OCI-LY1 (cell line): Measurements from ENCODE around the gene BAG2.

Experiments used
- H2AFZ ChIP-seq: fragments of 200-600 bp; sonication (generic), shearing (Covaris generic); 2 replicates; pipeline ENCODE4 v1.6.0; 2014; ENCODE audit warnings: antibody characterized with exemption, mild to moderate bottlenecking, low read length
- H3F3A ChIP-seq: fragments of 200-600 bp; sonication (generic), shearing (Covaris generic); 2 replicates; pipeline ENCODE4 v1.6.0; 2014; ENCODE audit warnings: mild to moderate bottlenecking, antibody characterized with exemption, low read length, moderate library complexity; ENCODE audit not compliant: insufficient read depth
- H3K27ac ChIP-seq: fragments of 200-600 bp; sonication (generic); 2 replicates; pipeline ENCODE4 v1.5.1; 2014; ENCODE audit warnings: low read length, mixed run types, mild to moderate bottlenecking, low read depth; ENCODE audit not compliant: poor library complexity, severe bottlenecking
- H3K27me3 ChIP-seq: fragments of 200-600 bp; sonication (generic); 2 replicates; pipeline ENCODE4 v1.6.0; 2014; ENCODE audit warnings: antibody characterized with exemption, mild to moderate bottlenecking, low read length, moderate library complexity; ENCODE audit not compliant: insufficient read depth
- H3K36me3 ChIP-seq: fragments of 200-600 bp; sonication (generic); 2 replicates; pipeline ENCODE4 v1.6.1; 2014; ENCODE audit warnings: mild to moderate bottlenecking, antibody characterized with exemption, low read length, moderate library complexity, mixed read lengths; ENCODE audit not compliant: insufficient read depth
- H3K4me1 ChIP-seq: fragments of 200-600 bp; sonication (generic); 2 replicates; pipeline ENCODE4 v1.5.1; 2014; ENCODE audit warnings: mild to moderate bottlenecking, low read length, moderate library complexity; ENCODE audit not compliant: insufficient read depth, severe bottlenecking
- H3K4me2 ChIP-seq: fragments of 200-600 bp; sonication (generic), shearing (Covaris generic); 2 replicates; pipeline ENCODE4 v1.6.1; 2014; ENCODE audit warnings: low read length
- H3K4me3 ChIP-seq: fragments of 200-600 bp; sonication (generic); 2 replicates; pipeline ENCODE4 v1.5.1; 2014; ENCODE audit warnings: low read length, low read depth, mild to moderate bottlenecking, mixed read lengths; ENCODE audit not compliant: poor library complexity, severe bottlenecking
- H3K79me2 ChIP-seq: fragments of 200-600 bp; shearing (Covaris generic); 2 replicates; pipeline ENCODE4 v1.6.1; 2016; ENCODE audit warnings: mixed run types, low read length, mixed read lengths; ENCODE audit not compliant: insufficient read depth
- H3K9ac ChIP-seq: fragments of 200-600 bp; sonication (generic), shearing (Covaris generic); 2 replicates; pipeline ENCODE4 v1.6.1; 2014; ENCODE audit warnings: mild to moderate bottlenecking, low read length, mixed read lengths
- H3K9me2 ChIP-seq: fragments of 200-600 bp; sonication (generic), shearing (Covaris generic); 2 replicates; pipeline ENCODE4 v1.6.1; 2014; ENCODE audit warnings: low read depth, mild to moderate bottlenecking, low read length, mixed read lengths
- H3K9me3 ChIP-seq: fragments of 200-600 bp; shearing (Covaris generic); 2 replicates; pipeline ENCODE4 v1.6.1; 2014; ENCODE audit warnings: low read length, mixed read lengths
- H4K20me1 ChIP-seq: fragments of 200-600 bp; sonication (generic), shearing (Covaris generic); 2 replicates; pipeline ENCODE4 v1.6.0; 2016; ENCODE audit warnings: mild to moderate bottlenecking, low read length; ENCODE audit not compliant: insufficient read depth
- EZH2 ChIP-seq: fragments of 200-600 bp; sonication (generic), shearing (Covaris generic); IDR thresholded peaks from 2 replicates; pipeline ENCODE4 v1.8.0; 2017; ENCODE audit warnings: borderline replicate concordance, mixed run types, mild to moderate bottlenecking, antibody characterized with exemption, low read length, moderate library complexity, mixed read lengths
- TF ChIP-seq, protein P1 (sequence below): fragments of 200-600 bp; sonication (generic), shearing (Covaris generic); IDR thresholded peaks from 2 replicates; pipeline ENCODE4 v1.5.1; 2017; ENCODE audit warnings: mild to moderate bottlenecking, antibody characterized with exemption, low read length, moderate library complexity, mixed read lengths

Gene BAG2

DNA sequence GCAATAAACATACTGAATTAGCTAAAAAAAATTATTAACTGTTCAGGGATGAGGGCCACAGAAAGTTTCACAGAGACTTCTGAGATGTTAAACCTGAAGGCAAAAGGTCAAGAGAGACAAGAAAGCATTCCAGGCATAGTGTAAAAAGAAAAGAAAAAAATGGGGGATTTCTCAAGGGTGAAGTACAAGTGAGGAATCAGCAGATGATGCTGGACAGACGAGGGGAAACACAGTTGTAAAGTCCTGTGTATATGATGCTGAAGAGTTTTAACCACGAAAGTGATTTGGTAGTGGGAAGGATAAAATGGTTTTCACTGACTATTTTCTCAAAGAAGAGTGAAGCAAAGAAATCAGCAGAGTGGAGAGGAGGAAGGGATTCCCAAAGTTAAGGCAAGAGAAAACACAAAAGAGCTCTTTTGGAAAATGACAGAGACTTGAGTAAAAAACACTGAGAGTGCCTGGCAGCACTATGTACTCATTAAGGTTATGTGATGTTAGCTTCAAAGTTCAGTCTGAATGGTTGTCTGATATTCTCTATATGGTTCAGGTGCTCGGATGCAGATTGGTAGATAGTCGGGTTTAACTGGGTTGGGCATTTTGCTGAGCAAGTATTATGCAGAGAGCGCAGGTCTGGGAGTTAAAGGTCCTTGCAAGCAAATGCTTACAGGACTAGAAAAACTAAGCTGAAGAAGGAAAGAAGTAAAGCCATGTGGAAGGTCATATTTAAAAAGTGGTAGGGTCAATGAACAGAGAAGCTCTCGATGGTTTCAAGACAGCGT lies 33.6 kb downstream of the BAG2 start:
- H3K9me3 ChIP-seq: no peaks in the 10 kb centered on the region
- H3K9ac ChIP-seq: no peak overlapping the region
- no peak overlapping the region for H3K27ac ChIP-seq
- no peak overlapping the region for H3K4me2 ChIP-seq
- H3F3A ChIP-seq: no peaks in the 10 kb centered on the region
- H2AFZ ChIP-seq: no peak overlapping the region
- H3K4me1 ChIP-seq: no peaks in the 10 kb centered on the region
- H3K79me2 ChIP-seq: no peaks in the 10 kb centered on the region
- H3K27me3 ChIP-seq: no peaks in the 10 kb centered on the region
- H3K4me3 ChIP-seq: no peak overlapping the region
- H3K36me3 ChIP-seq: no peaks in the 10 kb centered on the region
- H4K20me1 ChIP-seq: no peaks in the 10 kb centered on the region
- H3K9me2 ChIP-seq: no peaks in the 10 kb centered on the region
- TF ChIP-seq, protein P1, sequence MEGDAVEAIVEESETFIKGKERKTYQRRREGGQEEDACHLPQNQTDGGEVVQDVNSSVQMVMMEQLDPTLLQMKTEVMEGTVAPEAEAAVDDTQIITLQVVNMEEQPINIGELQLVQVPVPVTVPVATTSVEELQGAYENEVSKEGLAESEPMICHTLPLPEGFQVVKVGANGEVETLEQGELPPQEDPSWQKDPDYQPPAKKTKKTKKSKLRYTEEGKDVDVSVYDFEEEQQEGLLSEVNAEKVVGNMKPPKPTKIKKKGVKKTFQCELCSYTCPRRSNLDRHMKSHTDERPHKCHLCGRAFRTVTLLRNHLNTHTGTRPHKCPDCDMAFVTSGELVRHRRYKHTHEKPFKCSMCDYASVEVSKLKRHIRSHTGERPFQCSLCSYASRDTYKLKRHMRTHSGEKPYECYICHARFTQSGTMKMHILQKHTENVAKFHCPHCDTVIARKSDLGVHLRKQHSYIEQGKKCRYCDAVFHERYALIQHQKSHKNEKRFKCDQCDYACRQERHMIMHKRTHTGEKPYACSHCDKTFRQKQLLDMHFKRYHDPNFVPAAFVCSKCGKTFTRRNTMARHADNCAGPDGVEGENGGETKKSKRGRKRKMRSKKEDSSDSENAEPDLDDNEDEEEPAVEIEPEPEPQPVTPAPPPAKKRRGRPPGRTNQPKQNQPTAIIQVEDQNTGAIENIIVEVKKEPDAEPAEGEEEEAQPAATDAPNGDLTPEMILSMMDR: no peak
- no peak for TF ChIP-seq EZH2

DNA sequence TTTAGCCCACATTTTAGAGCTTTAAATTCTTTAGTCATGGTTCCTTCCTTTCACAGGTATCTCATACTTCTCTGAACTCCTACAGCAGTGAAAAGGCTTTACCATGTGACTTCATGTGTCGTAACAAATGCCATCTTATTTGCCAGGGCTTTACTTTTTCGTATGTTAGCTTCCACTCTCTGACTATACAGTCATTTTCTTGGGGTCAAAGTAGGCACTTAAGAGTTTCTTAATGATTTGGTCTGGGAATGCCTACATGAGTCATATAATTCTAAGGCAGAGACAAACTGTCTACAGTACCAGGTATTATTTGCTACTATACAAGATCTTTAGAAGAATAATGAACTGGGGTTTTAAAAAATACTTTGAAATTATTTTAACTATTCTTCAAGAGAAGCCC lies 35.0 kb downstream of the BAG2 start:
- H3F3A ChIP-seq: no peaks in the 10 kb centered on the region
- H3K9ac ChIP-seq: no peak overlapping the region
- H4K20me1 ChIP-seq: no peaks in the 10 kb centered on the region
- H3K9me3 ChIP-seq: no peaks in the 10 kb centered on the region
- H3K36me3 ChIP-seq: no peaks in the 10 kb centered on the region
- no peaks in the 10 kb centered on the region for H3K9me2 ChIP-seq
- no peak overlapping the region for H3K27ac ChIP-seq
- H3K4me3 ChIP-seq: no peak overlapping the region
- no peak overlapping the region for H3K4me2 ChIP-seq
- no peaks in the 10 kb centered on the region for H3K27me3 ChIP-seq
- TF ChIP-seq, protein P1: no peak
- TF ChIP-seq EZH2: no peak
- no peak overlapping the region for H2AFZ ChIP-seq
- H3K79me2 ChIP-seq: no peaks in the 10 kb centered on the region
- no peaks in the 10 kb centered on the region for H3K4me1 ChIP-seq

DNA sequence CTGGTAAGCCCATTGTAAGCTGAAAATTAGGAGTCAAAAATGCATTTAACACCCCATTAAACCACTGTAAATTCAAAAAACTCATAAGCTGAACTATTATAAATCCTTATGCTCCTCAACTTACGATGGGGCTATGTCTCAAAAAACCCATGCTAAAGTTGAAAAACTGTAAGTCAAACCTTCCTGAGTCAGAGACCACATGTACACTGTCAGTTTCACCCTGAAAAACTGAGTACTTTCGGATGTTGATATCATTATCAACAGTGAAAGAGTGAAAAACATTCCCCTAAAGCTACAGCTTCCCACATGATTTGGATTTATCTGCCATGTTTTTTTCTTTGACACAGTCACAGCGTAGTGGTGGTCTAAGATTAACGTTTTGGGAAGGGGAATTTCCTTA lies 35.7 kb downstream of the BAG2 start:
- Histone ChIP-seq H3K9me3 (no peaks in the 10 kb centered on the region), H3K36me3 (no peaks in the 10 kb centered on the region), H3K4me3 (no peak overlapping the region), H4K20me1 (no peaks in the 10 kb centered on the region), H3K4me2 (no peak overlapping the region), H3K4me1 (no peaks in the 10 kb centered on the region), H3K27me3 (no peaks in the 10 kb centered on the region), H3K27ac (no peak overlapping the region), H3K9ac (no peak overlapping the region), H3K9me2 (no peaks in the 10 kb centered on the region), H3F3A (no peaks in the 10 kb centered on the region), H2AFZ (no peak overlapping the region), H3K79me2 (no peaks in the 10 kb centered on the region)
- no peak for TF ChIP-seq EZH2
- TF ChIP-seq, protein P1: no peak
